ENCODE data around the gene OPCML.

DNA sequence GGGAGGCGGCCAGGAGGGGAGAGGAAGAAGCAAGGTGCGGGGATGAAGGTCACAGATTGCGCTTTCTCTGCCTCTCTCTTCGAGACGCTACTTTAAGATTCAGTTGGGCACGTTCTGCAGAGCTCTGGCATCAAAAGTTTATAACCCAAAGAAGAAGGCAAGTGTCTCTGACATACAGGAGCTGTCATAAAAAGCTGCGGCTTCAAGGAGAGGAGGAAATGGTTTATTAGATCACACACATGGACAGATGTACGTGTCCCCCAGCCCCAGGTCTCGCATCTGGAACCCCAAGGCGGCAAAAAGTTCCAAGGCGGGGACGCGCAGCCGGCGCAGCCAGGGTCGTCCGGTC, 589.0 kb downstream of the OPCML start:
- TF ChIP-seq, protein P1, sequence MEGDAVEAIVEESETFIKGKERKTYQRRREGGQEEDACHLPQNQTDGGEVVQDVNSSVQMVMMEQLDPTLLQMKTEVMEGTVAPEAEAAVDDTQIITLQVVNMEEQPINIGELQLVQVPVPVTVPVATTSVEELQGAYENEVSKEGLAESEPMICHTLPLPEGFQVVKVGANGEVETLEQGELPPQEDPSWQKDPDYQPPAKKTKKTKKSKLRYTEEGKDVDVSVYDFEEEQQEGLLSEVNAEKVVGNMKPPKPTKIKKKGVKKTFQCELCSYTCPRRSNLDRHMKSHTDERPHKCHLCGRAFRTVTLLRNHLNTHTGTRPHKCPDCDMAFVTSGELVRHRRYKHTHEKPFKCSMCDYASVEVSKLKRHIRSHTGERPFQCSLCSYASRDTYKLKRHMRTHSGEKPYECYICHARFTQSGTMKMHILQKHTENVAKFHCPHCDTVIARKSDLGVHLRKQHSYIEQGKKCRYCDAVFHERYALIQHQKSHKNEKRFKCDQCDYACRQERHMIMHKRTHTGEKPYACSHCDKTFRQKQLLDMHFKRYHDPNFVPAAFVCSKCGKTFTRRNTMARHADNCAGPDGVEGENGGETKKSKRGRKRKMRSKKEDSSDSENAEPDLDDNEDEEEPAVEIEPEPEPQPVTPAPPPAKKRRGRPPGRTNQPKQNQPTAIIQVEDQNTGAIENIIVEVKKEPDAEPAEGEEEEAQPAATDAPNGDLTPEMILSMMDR (IDR thresholded peaks at IDR 0.05; ENCODE audit: low read depth, low read length, missing input control): no peak
- TF ChIP-seq JUND (IDR thresholded peaks at IDR 0.05) (no peak), GABPA (IDR thresholded peaks at IDR 0.05 in 1 of 2, conservative IDR thresholded peaks at IDR 0.05 in 1 of 2) (no peak)
- TF ChIP-seq, protein P2, sequence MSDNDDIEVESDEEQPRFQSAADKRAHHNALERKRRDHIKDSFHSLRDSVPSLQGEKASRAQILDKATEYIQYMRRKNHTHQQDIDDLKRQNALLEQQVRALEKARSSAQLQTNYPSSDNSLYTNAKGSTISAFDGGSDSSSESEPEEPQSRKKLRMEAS (IDR thresholded peaks at IDR 0.05): no peak
- TF ChIP-seq, protein P3, sequence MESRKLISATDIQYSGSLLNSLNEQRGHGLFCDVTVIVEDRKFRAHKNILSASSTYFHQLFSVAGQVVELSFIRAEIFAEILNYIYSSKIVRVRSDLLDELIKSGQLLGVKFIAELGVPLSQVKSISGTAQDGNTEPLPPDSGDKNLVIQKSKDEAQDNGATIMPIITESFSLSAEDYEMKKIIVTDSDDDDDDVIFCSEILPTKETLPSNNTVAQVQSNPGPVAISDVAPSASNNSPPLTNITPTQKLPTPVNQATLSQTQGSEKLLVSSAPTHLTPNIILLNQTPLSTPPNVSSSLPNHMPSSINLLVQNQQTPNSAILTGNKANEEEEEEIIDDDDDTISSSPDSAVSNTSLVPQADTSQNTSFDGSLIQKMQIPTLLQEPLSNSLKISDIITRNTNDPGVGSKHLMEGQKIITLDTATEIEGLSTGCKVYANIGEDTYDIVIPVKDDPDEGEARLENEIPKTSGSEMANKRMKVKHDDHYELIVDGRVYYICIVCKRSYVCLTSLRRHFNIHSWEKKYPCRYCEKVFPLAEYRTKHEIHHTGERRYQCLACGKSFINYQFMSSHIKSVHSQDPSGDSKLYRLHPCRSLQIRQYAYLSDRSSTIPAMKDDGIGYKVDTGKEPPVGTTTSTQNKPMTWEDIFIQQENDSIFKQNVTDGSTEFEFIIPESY (IDR thresholded peaks at IDR 0.05): no peak
